ENCODE measurements around the gene PSENEN. TPM values are rescaled to one million over a fixed set of nuclear protein-coding genes. Genes with fewer than 3 reads are reported as not detected.
A peak's percentile ranks its signal among the peaks of the same experiment; 100 is the strongest.

The PSENEN gene
- total and polyA plus RNA-seq, 2 of the 8 experiments (the other 6 are each of a cell fraction or from before 2014, with no cell fraction given), result 66.7 to 75.3 TPM

DNA sequence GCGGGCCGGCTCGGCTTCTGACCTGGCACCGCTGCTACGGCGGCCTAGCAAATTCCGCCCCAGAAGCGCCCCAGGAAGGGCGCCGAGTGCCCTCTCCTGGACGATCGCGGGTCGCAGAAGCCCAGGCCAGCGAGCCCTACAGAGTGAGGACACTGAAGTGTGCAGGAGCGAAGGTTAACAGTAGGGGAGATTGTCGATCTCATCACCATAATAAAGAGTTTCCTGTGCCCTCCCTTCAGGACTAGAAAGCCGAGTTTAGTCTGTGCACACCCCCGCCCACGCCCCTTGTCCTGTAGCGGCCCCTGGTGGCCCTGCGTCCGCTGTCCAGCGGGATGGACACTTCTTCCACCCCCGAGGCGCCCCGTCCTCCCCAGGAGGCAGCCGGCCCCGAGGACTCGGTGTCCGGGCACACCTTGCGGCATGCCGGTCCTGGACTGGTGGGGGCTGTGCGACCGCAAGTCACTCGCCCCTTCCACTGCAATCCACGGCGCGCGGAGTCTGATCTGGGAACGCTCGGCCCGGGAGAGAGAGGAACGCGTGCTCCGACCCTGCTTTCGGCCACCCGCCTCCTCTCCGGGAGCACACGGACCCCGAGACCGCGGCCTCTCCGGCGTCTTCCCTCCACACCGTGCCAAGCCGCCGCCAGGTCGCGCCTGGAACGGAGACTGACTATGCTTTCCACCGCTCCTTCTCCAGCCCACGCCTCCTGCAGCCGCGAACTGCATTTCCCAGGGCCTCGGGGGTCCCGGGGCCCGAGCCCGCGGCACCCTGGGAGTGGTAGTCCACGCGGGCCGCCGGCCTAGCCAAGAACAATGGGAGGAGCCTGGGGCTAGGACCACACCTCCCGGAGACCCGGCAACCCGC is 28.4 kb upstream of the PSENEN start (continued):
- TF ChIP-seq KDM1A (IDR thresholded peaks at IDR 0.05; ENCODE audit: borderline replicate concordance, low read length) (no peak), SRF (IDR thresholded peaks at IDR 0.05; ENCODE audit: low read depth, low read length) (no peak), PHF8 (conservative IDR thresholded peaks at IDR 0.05; ENCODE audit: low read depth, low read length) (peak; percentile 55; the same call in 1 of the 2 replicates), POLR2AphosphoS5 (IDR thresholded peaks at IDR 0.05; ENCODE audit: low read depth, low read length) (peak; percentile 64), SP4 (IDR thresholded peaks at IDR 0.05; ENCODE audit: low read length) (no peak), TAF1 (IDR thresholded peaks at IDR 0.05; ENCODE audit: low read depth, low read length) (peak; percentile 83), TCF12 (IDR thresholded peaks at IDR 0.05; ENCODE audit: low read depth, low read length) (no peak), GABPA (IDR thresholded peaks at IDR 0.05; ENCODE audit: borderline replicate concordance, insufficient read depth, low read length) (no peak), KDM5A (IDR thresholded peaks at IDR 0.05; ENCODE audit: low read length) (0 out of 2 replicates have a peak, but pooled peaks have one; percentile 71), ZNF274 (IDR thresholded peaks at IDR 0.05; ENCODE audit: borderline replicate concordance, extremely low read depth, low read length) (no peak), EP300 (IDR thresholded peaks at IDR 0.05; ENCODE audit: borderline replicate concordance in 1 of 2, low read depth in 2 of 2, low read length in 2 of 2) (no peak), CHD2 (IDR thresholded peaks at IDR 0.05; ENCODE audit: low read length) (peak; percentile 52), MAFK (IDR thresholded peaks at IDR 0.05; ENCODE audit: low read depth, low read length) (no peak), EZH2 (IDR thresholded peaks at IDR 0.05; ENCODE audit: low read depth, low read length, severe bottlenecking) (no peak), RXRA (IDR thresholded peaks at IDR 0.05; ENCODE audit: insufficient read depth, low read depth, low read length) (0 out of 2 replicates have a peak, but pooled peaks have one; percentile 31), HDAC6 (IDR thresholded peaks at IDR 0.05; ENCODE audit: low read depth, low read length) (no peak), BRCA1 (IDR thresholded peaks at IDR 0.05; ENCODE audit: low read depth, low read length) (no peak), GTF2F1 (IDR thresholded peaks at IDR 0.05; ENCODE audit: borderline replicate concordance, low read depth, low read length) (no peak), SP1 (IDR thresholded peaks at IDR 0.05; ENCODE audit: low read depth, low read length) (peak; percentile 71), CEBPB (IDR thresholded peaks at IDR 0.05; ENCODE audit: low read depth, low read length) (no peak)
- TF ChIP-seq, protein P1, sequence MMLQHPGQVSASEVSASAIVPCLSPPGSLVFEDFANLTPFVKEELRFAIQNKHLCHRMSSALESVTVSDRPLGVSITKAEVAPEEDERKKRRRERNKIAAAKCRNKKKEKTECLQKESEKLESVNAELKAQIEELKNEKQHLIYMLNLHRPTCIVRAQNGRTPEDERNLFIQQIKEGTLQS (IDR thresholded peaks at IDR 0.05; ENCODE audit: insufficient read depth, low read depth, low read length), result peak; percentile 22; the same call in 1 of the 2 replicates
- TF ChIP-seq, protein P2, sequence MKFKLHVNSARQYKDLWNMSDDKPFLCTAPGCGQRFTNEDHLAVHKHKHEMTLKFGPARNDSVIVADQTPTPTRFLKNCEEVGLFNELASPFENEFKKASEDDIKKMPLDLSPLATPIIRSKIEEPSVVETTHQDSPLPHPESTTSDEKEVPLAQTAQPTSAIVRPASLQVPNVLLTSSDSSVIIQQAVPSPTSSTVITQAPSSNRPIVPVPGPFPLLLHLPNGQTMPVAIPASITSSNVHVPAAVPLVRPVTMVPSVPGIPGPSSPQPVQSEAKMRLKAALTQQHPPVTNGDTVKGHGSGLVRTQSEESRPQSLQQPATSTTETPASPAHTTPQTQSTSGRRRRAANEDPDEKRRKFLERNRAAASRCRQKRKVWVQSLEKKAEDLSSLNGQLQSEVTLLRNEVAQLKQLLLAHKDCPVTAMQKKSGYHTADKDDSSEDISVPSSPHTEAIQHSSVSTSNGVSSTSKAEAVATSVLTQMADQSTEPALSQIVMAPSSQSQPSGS (IDR thresholded peaks at IDR 0.05; ENCODE audit: low read length), result no peak

Data from H1 (cell line).